Upper lobe of left lung (tissue), 6 donors: ENCODE data around the gene PTPRM. TPM values are rescaled to one million over a fixed set of nuclear protein-coding genes. Genes with fewer than 3 reads are reported as not detected.

ENCODE experiments used
- ATAC-seq, 2 donors: fragments of 200-7000 bp; cut with Tn5 transposase; one replicate each; pipeline ENCODE4 v1.9.1; 2022; ENCODE audit warnings: mild to moderate bottlenecking in 2 of 2, moderate library complexity in 2 of 2; ENCODE audit not compliant: low FRiP score in 2 of 2
- DNase-seq, 2 donors: peaks; one replicate each; pipeline ENCODE4 v3.0.0-alpha.2; 2019 to 2020
- H3K27ac ChIP-seq, 4 donors: fragments of 200-600 bp; sonication (generic); one replicate each; pipeline ENCODE4 v1.5.1; 2016 to 2019
- H3K27me3 ChIP-seq, 4 donors: fragments of 200-600 bp; sonication (generic); one replicate each; pipeline ENCODE4 v1.5.1; 2017 to 2019
- H3K36me3 ChIP-seq, 4 donors: fragments of 200-600 bp; sonication (generic); one replicate each; pipeline ENCODE4 v1.5.1; 2016 to 2019
- H3K4me1 ChIP-seq, 4 donors: fragments of 200-600 bp; sonication (generic); one replicate each; pipeline ENCODE4 v1.5.1; 2018 to 2019
- H3K4me3 ChIP-seq, 4 donors: fragments of 200-600 bp; sonication (generic); one replicate each; pipeline ENCODE4 v1.5.1; 2017 to 2019; ENCODE audit warnings: mild to moderate bottlenecking in 2 of 4, moderate library complexity in 1 of 4
- H3K9me3 ChIP-seq, 4 donors: fragments of 200-600 bp; sonication (generic); one replicate each; pipeline ENCODE4 v1.5.1; 2018 to 2019
- EP300 ChIP-seq, 4 donors: sonication (generic); formaldehyde crosslinking; IDR thresholded peaks; one replicate each; pipeline ENCODE4 v1.5.1; 2017; ENCODE audit warnings: antibody characterized with exemption in 4 of 4, control low read depth in 2 of 4
- POLR2A ChIP-seq, 4 donors: fragments of 450-650 bp; IDR thresholded peaks; one replicate each; pipeline ENCODE4 v1.5.1; 2016 to 2017; ENCODE audit warnings: antibody characterized with exemption in 4 of 4, mild to moderate bottlenecking in 2 of 4
- POLR2AphosphoS5 ChIP-seq, 2 donors: sonication (generic); formaldehyde crosslinking; IDR thresholded peaks; one replicate each; pipeline ENCODE4 v1.5.1; 2017; ENCODE audit warnings: antibody characterized with exemption in 2 of 2
- WGBS, 2 donors: methylation state at CpG; one replicate each; pipeline ENCODE4 v1.1.5; 2017 to 2018; 5-methylcytosine and 5-hydroxymethylcytosine counted together
- total RNA-seq, 6 donors: library from RNA; depleted of rRNA in 4 of 6; stranded (reverse); fragments of >200 nt in 4 of 6; gene quantifications; one replicate each; pipeline versions ENCODE4 v1.1.0 to v1.2.1, GENCODE V29; 2016 to 2021
- TF ChIP-seq, protein P1 (sequence below), 6 experiments: fragments of 450-650 bp in 4 of 6; fragments of 200-600 bp in 2 of 6; sonication (generic) in 2 of 6; IDR thresholded peaks; one replicate each; pipeline ENCODE4 v1.5.1; 2016 to 2019; ENCODE audit warnings: antibody characterized with exemption in 6 of 6
- donor health status: DM: no; HTN: no; CAD: no; lungs with moderate emphysema.
- donor health status: DM: no; HTN: yes; CAD: no; lungs with severe emphysema.

PTPRM gene
- total RNA-seq, 6 donors from 2014 or later, result 82.0 to 201 (median 154) TPM

DNA sequence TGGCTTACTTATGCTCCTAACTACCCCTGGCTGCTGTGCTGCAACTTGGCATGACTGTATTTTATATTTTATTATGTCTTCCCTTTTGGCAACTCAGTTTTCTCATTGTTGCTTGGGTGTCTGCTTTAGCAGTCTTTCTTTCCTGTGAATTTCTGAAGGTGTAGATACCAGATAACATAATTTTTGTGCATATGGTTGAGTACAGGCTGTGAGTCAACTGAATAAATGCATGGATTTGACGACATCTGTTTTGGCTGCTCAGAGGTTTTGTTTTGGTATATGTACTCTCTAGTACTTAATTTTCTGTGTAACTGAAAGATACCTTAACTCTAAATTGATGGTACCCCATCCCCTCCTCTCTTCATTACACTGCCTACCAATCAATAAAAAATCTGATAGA, 303.1 kb downstream of the PTPRM start:
- TF ChIP-seq, protein P1, sequence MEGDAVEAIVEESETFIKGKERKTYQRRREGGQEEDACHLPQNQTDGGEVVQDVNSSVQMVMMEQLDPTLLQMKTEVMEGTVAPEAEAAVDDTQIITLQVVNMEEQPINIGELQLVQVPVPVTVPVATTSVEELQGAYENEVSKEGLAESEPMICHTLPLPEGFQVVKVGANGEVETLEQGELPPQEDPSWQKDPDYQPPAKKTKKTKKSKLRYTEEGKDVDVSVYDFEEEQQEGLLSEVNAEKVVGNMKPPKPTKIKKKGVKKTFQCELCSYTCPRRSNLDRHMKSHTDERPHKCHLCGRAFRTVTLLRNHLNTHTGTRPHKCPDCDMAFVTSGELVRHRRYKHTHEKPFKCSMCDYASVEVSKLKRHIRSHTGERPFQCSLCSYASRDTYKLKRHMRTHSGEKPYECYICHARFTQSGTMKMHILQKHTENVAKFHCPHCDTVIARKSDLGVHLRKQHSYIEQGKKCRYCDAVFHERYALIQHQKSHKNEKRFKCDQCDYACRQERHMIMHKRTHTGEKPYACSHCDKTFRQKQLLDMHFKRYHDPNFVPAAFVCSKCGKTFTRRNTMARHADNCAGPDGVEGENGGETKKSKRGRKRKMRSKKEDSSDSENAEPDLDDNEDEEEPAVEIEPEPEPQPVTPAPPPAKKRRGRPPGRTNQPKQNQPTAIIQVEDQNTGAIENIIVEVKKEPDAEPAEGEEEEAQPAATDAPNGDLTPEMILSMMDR (IDR thresholded peaks at IDR 0.05), result no peak
- TF ChIP-seq EP300 (IDR thresholded peaks at IDR 0.05), result no peak
- no peak for TF ChIP-seq POLR2A (IDR thresholded peaks at IDR 0.05)
- no peak for TF ChIP-seq POLR2AphosphoS5 (IDR thresholded peaks at IDR 0.05)
- Histone ChIP-seq H3K4me3 (no peak overlapping the region), H3K9me3 (peaks cover 0 to 2% (median 0%) of the 10 kb centered on the region in 4 donors), H3K4me1 (peaks cover 0 to 25% (median 9%) of the 10 kb centered on the region in 4 donors), H3K27me3 (no peaks in the 10 kb centered on the region), H3K36me3 (no peaks in the 10 kb centered on the region), H3K27ac (peak overlapping the region in 2 of 4 donors; percentile 63 to 78)
- DNase-seq (no peak), ATAC-seq (no peak)
- 90% methylated on average over 1 of the region's 1 CpG for WGBS, 2 donors

- DNase-seq, result peak in 1 of 2 donors; percentile 49
- TF ChIP-seq EP300 (IDR thresholded peaks at IDR 0.05) (peak in 3 of 4 donors; percentile 40 to 95 (median 46)), POLR2AphosphoS5 (IDR thresholded peaks at IDR 0.05) (peak in 1 of 2 donors; percentile 51), POLR2A (IDR thresholded peaks at IDR 0.05) (no peak)
- TF ChIP-seq, protein P1 (IDR thresholded peaks at IDR 0.05), result no peak
These were observed 303.7 kb downstream of the PTPRM start for GRCh38 chr18:7870855-7871254.

DNA sequence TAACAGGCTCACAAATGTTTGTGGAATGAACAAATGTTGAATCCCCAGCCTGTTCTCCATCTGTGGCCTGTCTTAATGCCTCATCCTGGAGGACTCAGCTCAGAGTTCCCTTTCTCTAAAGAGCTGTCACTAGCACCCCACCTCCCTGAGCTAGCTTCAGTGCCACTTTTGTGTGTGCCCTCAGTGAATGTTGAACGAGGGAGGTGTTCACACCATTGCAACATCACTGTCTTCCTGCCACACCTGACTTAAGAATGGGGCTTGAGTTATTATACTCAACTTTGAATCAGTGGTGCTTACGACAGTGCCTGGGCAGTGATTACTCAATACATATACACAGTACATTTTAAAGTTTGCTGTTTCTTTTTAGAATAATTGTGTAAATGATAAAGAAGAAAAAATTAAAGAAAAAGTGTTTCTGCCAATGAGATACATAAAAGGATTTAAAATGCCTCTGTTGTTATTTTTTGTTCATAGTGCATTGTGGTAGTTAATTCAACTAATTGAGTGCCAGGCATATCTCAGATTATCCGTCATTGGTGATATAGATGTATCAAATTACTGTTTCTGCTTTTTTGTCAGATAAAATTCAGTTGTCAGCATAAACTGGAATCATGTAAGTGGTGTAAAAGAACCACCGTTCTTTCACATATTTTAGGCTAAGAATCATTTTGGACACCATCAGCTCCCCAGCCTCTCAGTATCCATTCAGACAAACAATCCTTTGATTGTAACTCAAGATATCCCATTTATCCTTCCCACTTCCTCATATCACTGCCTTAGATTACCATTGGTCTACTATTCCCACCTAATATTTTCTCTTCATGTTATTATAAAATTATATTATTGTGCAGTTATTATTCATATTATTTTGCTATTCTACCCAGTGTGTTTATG, 304.7 kb downstream of the PTPRM start:
- peaks cover 0 to under 1% (median 0%) of the 10 kb centered on the region in 4 donors for H3K9me3 ChIP-seq
- H3K4me3 ChIP-seq, result no peak overlapping the region
- no peaks in the 10 kb centered on the region for H3K36me3 ChIP-seq
- ATAC-seq (peak; percentile 70 to 89), DNase-seq (peak in 1 of 2 donors; percentile 81)
- TF ChIP-seq POLR2A (IDR thresholded peaks at IDR 0.05) (peak in 1 of 4 donors; percentile 36), EP300 (IDR thresholded peaks at IDR 0.05) (peak in 3 of 4 donors; percentile 54 to 94 (median 67)), POLR2AphosphoS5 (IDR thresholded peaks at IDR 0.05) (peak; percentile 53 to 63)
- TF ChIP-seq, protein P1 (IDR thresholded peaks at IDR 0.05), result no peak
- H3K4me1 ChIP-seq, result peaks cover 0 to 25% (median 9%) of the 10 kb centered on the region in 4 donors
- no peaks in the 10 kb centered on the region for H3K27me3 ChIP-seq
- peak overlapping the region; percentile 48 to 78 (median 60) for H3K27ac ChIP-seq
- 51 to 53% methylated on average over 4 of the region's 4 CpGs for WGBS, 2 donors

More at GRCh38 chr18:7870855-7871254, 303.7 kb downstream of the PTPRM start:
- Histone ChIP-seq H3K27me3 (no peaks in the 10 kb centered on the region), H3K36me3 (no peaks in the 10 kb centered on the region), H3K27ac (peak overlapping the region; percentile 48 to 78 (median 58)), H3K4me1 (peaks cover 0 to 25% (median 9%) of the 10 kb centered on the region in 4 donors), H3K9me3 (peaks cover 0 to 2% (median 0%) of the 10 kb centered on the region in 4 donors), H3K4me3 (no peak overlapping the region)
- peak; percentile 38 to 73 for ATAC-seq
- 50 to 57% methylated on average over 4 of the region's 4 CpGs for WGBS, 2 donors

GRCh38 chr18:7872569-7872968, 305.5 kb downstream of the PTPRM start:
- peak in 3 of 4 donors; percentile 36 to 98 (median 56) for TF ChIP-seq EP300 (IDR thresholded peaks at IDR 0.05)
- no peak for TF ChIP-seq POLR2A (IDR thresholded peaks at IDR 0.05)
- peak; percentile 60 to 71 for TF ChIP-seq POLR2AphosphoS5 (IDR thresholded peaks at IDR 0.05)
- no peaks in the 10 kb centered on the region for H3K27me3 ChIP-seq
- no peak overlapping the region for H3K4me3 ChIP-seq
- ATAC-seq (peak; percentile 58 to 81), DNase-seq (peak in 1 of 2 donors; percentile 69)
- peak overlapping the region in 1 of 4 donors; percentile 2 for H3K27ac ChIP-seq
- no peaks in the 10 kb centered on the region for H3K36me3 ChIP-seq
- 61 to 69% methylated on average over 3 of the region's 3 CpGs for WGBS, 2 donors
- H3K4me1 ChIP-seq, result peaks cover 0 to 26% (median 9%) of the 10 kb centered on the region in 4 donors
- no peaks in the 10 kb centered on the region for H3K9me3 ChIP-seq

GRCh38 chr18:7873316-7873715, 306.2 kb downstream of the PTPRM start:
- no peak for ATAC-seq
- Histone ChIP-seq H3K27ac (peak overlapping the region in 2 of 4 donors; percentile 7 to 31), H3K27me3 (no peaks in the 10 kb centered on the region)

More at GRCh38 chr18:7873316-7873715, 306.2 kb downstream of the PTPRM start:
- Histone ChIP-seq H3K36me3 (no peaks in the 10 kb centered on the region), H3K4me1 (peaks cover 7 to 33% (median 12%) of the 10 kb centered on the region in 4 donors), H3K4me3 (no peak overlapping the region), H3K9me3 (no peaks in the 10 kb centered on the region)
- DNase-seq, result no peak
- TF ChIP-seq POLR2A (IDR thresholded peaks at IDR 0.05) (no peak), POLR2AphosphoS5 (IDR thresholded peaks at IDR 0.05) (no peak), EP300 (IDR thresholded peaks at IDR 0.05) (no peak)
- TF ChIP-seq, protein P1 (IDR thresholded peaks at IDR 0.05), result no peak
- WGBS, 2 donors, result 60 to 73% methylated on average over 2 of the region's 2 CpGs
